Psoas muscle (tissue), 8 donors: Measurements from ENCODE around the gene RNF145. TPM values are rescaled to one million over a fixed set of nuclear protein-coding genes. Genes with fewer than 3 reads are reported as not detected.
A peak's percentile ranks its signal among the peaks of the same experiment; 100 is the strongest.

ENCODE experiments used
- ATAC-seq, 4 donors: fragments of 200-7000 bp; cut with Tn5 transposase; one replicate each; pipeline ENCODE4 v1.9.1; 2020; ENCODE audit warnings: moderate library complexity in 3 of 4, mild to moderate bottlenecking in 2 of 4
- DNase-seq, 2 donors: peaks; one replicate each; pipeline ENCODE4 v3.0.0-alpha.2; 2020
- H3K27ac ChIP-seq: fragments of 200-600 bp; one replicate; pipeline ENCODE4 v1.8.0; 2022
- H3K27me3 ChIP-seq, 3 donors: fragments of 200-600 bp in 1 of 3; one replicate each; pipeline versions ENCODE4 v1.6.1 to v1.8.0; 2013 to 2022; ENCODE audit warnings: low read length in 2 of 3, mild to moderate bottlenecking in 2 of 3, moderate library complexity in 1 of 3; ENCODE audit not compliant: insufficient read depth in 3 of 3
- H3K36me3 ChIP-seq, 2 donors: fragments of 200-600 bp in 1 of 2; one replicate each; pipeline versions ENCODE4 v1.6.1 to v1.8.0; 2013 to 2022; ENCODE audit warnings: low read depth in 1 of 2, mild to moderate bottlenecking in 1 of 2, moderate library complexity in 1 of 2; ENCODE audit not compliant: insufficient read depth in 1 of 2
- H3K4me1 ChIP-seq: fragments of 200-600 bp; one replicate; pipeline ENCODE4 v1.8.0; 2022
- H3K4me3 ChIP-seq: fragments of 200-600 bp; one replicate; pipeline ENCODE4 v1.8.0; 2022; ENCODE audit warnings: mild to moderate bottlenecking
- H3K9me3 ChIP-seq: fragments of 200-600 bp; one replicate; pipeline ENCODE4 v1.8.0; 2022
- WGBS, 3 donors: extraction: QIAGEN DNeasy Blood & Tissue Kit; methylation state at CpG; one replicate each; pipeline versions ENCODE4 v1.1.6 to v1.1.7; 2013; 5-methylcytosine and 5-hydroxymethylcytosine counted together
- intact Hi-C, 2 donors: fragments of 100-400 bp; cut with DNase I; formaldehyde crosslinking; loops; one replicate each; pipeline versions ENCODE4 v1.11.0 to v1.14.2; 2022
- polyA plus RNA-seq, 3 donors: library from polyadenylated mRNA; stranded (reverse); fragments of 200-250 nt; gene quantifications; one replicate each; pipeline ENCODE4 v1.2.3, GENCODE V29; 2013
- total RNA-seq, 4 donors: library from RNA; stranded (reverse); fragmentation: NEBNext Ultra II Directional in 2 of 4; extraction: Animal tissue kit (Norgen Biotek cat#: 25700) in 2 of 4; gene quantifications; one replicate each; pipeline versions ENCODE4 v1.2.1 to v1.2.4, GENCODE V29; 2021 to 2023
- TF ChIP-seq, protein P1 (sequence below): fragments of 200-600 bp; IDR thresholded peaks from one replicate; pipeline ENCODE4 v1.8.0; 2022; ENCODE audit warnings: antibody characterized with exemption
- donor health status: healthy with polysubstance abuse.
- donor health status: DM: no; HTN: no; CAD: no; lungs with moderate emphysema.
- donor health status: Bipolar disorder and iron deficiency.
- donor health status: healthy.
- donor health status: DM: yes; HTN: yes; CAD: no.
- donor health status: DM: no; HTN: no; CAD: no.
- donor health status: DM: no; HTN: no; CAD: no.
- donor health status: DM: yes; HTN: yes; CAD: no.

Gene RNF145
- total and polyA plus RNA-seq, 7 donors, result 6.0 to 17.8 (median 13.2) TPM

DNA sequence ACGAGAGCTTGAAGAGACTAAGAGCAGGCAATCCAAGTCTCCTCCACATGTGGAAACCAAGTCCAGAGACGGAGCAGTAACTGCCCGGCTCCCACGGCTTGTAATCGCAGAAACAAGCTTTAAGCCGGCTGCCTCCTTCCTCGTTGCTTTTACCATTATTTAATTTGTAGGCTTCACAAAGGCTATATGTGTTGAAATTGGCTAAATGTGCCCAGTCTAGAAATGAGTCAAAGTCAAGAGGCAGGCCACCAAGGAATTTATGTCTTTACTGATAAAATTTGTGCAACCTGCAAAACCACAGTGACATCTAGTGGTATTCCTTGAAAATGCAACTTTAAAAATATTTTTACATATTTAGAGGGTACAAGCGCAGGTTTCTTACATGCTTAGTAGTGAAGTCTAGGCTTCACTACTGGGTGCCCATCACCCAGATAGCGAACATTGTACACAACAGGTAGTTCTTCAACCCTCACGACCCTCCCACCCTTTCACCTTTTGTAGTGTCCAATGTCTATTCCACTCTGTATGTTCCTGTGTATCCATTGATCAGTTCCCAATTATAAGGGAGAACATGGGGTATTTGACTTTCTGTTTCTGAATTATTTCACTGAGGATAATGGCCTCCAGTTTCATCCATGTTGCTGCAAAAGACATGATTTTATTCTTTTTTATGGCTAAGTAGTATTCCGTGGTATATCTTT lies 76.2 kb downstream of the RNF145 start:
- Histone ChIP-seq H3K27ac (no peak overlapping the region), H3K4me3 (no peak overlapping the region), H3K36me3 (no peaks in the 10 kb centered on the region), H3K9me3 (no peaks in the 10 kb centered on the region), H3K4me1 (no peaks in the 10 kb centered on the region), H3K27me3 (peaks cover 0 to 2% (median 0%) of the 10 kb centered on the region in 3 donors)
- TF ChIP-seq, protein P1, sequence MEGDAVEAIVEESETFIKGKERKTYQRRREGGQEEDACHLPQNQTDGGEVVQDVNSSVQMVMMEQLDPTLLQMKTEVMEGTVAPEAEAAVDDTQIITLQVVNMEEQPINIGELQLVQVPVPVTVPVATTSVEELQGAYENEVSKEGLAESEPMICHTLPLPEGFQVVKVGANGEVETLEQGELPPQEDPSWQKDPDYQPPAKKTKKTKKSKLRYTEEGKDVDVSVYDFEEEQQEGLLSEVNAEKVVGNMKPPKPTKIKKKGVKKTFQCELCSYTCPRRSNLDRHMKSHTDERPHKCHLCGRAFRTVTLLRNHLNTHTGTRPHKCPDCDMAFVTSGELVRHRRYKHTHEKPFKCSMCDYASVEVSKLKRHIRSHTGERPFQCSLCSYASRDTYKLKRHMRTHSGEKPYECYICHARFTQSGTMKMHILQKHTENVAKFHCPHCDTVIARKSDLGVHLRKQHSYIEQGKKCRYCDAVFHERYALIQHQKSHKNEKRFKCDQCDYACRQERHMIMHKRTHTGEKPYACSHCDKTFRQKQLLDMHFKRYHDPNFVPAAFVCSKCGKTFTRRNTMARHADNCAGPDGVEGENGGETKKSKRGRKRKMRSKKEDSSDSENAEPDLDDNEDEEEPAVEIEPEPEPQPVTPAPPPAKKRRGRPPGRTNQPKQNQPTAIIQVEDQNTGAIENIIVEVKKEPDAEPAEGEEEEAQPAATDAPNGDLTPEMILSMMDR, result peak; percentile 81
- DNase-seq (no peak), ATAC-seq (peak in 3 of 4 donors; percentile 42 to 52 (median 46))
- 35 to 44% (median 41%) methylated on average over 11 of the region's 11 CpGs for WGBS, 3 donors
- intact Hi-C loops, result loop anchor here in 1 of 2 donors (10.0 kb wide), 3 partner anchors 438 to 1368 kb away; no protein-coding TSS in a partner anchor

DNA sequence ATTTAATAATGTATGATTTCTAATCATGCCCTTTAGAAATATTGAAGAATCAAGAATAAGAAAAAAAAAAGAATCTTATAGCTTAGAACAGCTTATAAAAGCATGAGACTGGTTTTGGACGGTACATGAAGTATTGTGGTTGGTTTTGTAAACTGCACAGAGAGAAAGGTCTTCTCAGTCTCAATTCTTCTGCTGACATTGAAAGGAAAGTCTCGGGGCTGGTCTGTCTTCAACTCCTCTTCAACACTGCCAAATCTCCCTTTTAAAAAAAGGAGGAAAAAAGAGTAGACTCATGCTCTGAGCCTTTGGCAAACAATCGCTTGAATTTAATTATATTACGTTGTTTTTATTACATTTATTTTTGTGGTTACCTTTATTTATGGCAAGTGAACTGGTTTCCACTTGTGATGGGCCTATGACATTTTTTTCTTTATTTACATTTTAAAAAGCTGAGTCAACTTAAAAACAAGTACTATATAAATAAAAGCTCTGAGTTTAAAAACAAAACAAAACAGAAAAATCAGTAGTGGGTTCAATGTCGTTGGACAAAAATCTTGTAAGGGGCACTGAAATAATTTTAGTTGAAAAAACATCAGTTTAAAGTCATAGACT lies 76.8 kb downstream of the RNF145 start:
- no peaks in the 10 kb centered on the region for H3K4me1 ChIP-seq
- no peak overlapping the region for H3K27ac ChIP-seq
- intact Hi-C loops, result loop anchor here in 1 of 2 donors (10.0 kb wide), 3 partner anchors 438 to 1368 kb away; no protein-coding TSS in a partner anchor
- no peak for ATAC-seq
- H3K9me3 ChIP-seq, result no peaks in the 10 kb centered on the region
- no peak overlapping the region for H3K4me3 ChIP-seq
- H3K27me3 ChIP-seq, result peaks cover 0 to 3% (median 0%) of the 10 kb centered on the region in 3 donors
- no peak for DNase-seq
- H3K36me3 ChIP-seq, result no peaks in the 10 kb centered on the region
- WGBS, 3 donors, result 71 to 75% (median 72%) methylated on average over 5 of the region's 5 CpGs
- TF ChIP-seq, protein P1, result no peak

DNA sequence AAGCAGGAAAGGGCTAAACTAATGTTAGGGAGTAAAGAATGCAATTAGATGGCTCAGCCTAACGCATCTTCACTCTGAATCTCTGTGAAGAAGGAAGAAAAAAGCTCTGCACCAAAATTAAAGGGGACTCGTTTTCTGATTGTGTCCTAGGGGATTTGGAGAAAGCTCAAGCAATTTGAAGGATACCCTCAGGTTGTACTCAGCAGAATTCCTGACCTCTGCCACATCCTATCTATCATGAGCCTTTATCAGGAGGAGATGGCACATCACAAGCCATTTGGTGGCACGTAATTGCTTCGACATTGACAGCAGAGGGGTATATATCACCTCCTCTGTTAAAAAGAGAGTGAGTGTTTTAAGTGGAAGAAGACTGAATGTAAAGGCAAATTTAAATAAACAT lies 77.4 kb downstream of the RNF145 start:
- TF ChIP-seq, protein P1, result no peak
- no peak for DNase-seq
- Histone ChIP-seq H3K4me3 (no peak overlapping the region), H3K27ac (no peak overlapping the region), H3K9me3 (no peaks in the 10 kb centered on the region), H3K4me1 (no peaks in the 10 kb centered on the region), H3K36me3 (no peaks in the 10 kb centered on the region), H3K27me3 (peaks cover 0 to 3% (median 0%) of the 10 kb centered on the region in 3 donors)
- intact Hi-C loops, result loop anchor here in 1 of 2 donors (10.0 kb wide), 3 partner anchors 437 to 1367 kb away; no protein-coding TSS in a partner anchor
- 51 to 62% (median 52%) methylated on average over 4 of the region's 4 CpGs for WGBS, 3 donors
- no peak for ATAC-seq

DNA sequence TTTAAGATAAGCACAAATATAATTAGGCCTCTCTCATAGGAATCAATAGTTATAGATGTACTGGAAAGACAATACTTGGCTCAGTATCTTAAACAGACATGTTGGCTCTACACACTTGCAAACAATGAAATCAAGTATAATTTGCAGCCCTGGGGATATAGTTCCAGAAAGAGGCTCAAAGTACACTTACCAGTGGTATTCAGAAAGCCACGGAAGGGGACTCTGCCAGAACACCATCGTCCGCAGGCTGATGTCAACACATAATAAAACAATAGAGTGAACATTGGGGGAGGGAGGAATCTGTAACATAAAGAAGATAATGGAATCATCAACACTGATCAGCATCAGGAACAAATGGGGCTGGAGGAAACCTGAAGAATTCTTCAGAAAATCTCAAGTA lies 78.5 kb downstream of the RNF145 start:
- no peak for DNase-seq
- peaks cover 0 to 3% (median 0%) of the 10 kb centered on the region in 3 donors for H3K27me3 ChIP-seq
- intact Hi-C loops, result loop anchor here in 1 of 2 donors (10.0 kb wide), 3 partner anchors 436 to 1366 kb away; no protein-coding TSS in a partner anchor
- no peaks in the 10 kb centered on the region for H3K36me3 ChIP-seq
- 53 to 74% (median 63%) methylated on average over 3 of the region's 3 CpGs for WGBS, 3 donors
- no peak for ATAC-seq
- no peaks in the 10 kb centered on the region for H3K9me3 ChIP-seq
- H3K4me3 ChIP-seq, result no peak overlapping the region
- no peaks in the 10 kb centered on the region for H3K4me1 ChIP-seq
- TF ChIP-seq, protein P1, result no peak
- no peak overlapping the region for H3K27ac ChIP-seq
